LNCaP clone FGC (cell line): ENCODE data around the gene IFT43.

ENCODE experiments used
- DNase-seq: peaks from one replicate; pipeline ENCODE4 v3.0.0-alpha.2; 2011; ENCODE audit warnings: low read depth
- H3K4me3 ChIP-seq: 2 replicates; pipeline ENCODE4 v1.5.1; 2011; ENCODE audit warnings: mild to moderate bottlenecking, low read depth, low read length, control low read depth
- CTCF ChIP-seq: IDR thresholded peaks from 2 replicates; pipeline ENCODE4 v1.5.1; 2012; ENCODE audit warnings: mild to moderate bottlenecking; ENCODE audit not compliant: control insufficient read depth, insufficient read depth; ENCODE audit errors: extremely low read depth

The IFT43 gene

GRCh38 chr14:76067536-76067935 is 82.0 kb downstream of the IFT43 start:
- no peak for DNase-seq
- TF ChIP-seq CTCF = no peak
- H3K4me3 ChIP-seq = no peak overlapping the region

- no peak for DNase-seq
- TF ChIP-seq CTCF = no peak
- H3K4me3 ChIP-seq = no peak overlapping the region
These were observed 88.2 kb downstream of the IFT43 start for GRCh38 chr14:76073717-76074116.

- TF ChIP-seq CTCF = no peak
- H3K4me3 ChIP-seq = no peak overlapping the region
- DNase-seq = no peak
These were observed 91.8 kb downstream of the IFT43 start for GRCh38 chr14:76077340-76077739.

- no peak overlapping the region for H3K4me3 ChIP-seq
- TF ChIP-seq CTCF = no peak
- DNase-seq = no peak
These were observed 92.9 kb downstream of the IFT43 start for GRCh38 chr14:76078501-76078900.

- no peak for DNase-seq
- no peak overlapping the region for H3K4me3 ChIP-seq
- TF ChIP-seq CTCF = no peak
These were observed 94.5 kb downstream of the IFT43 start for GRCh38 chr14:76080025-76080424.

GRCh38 chr14:76080471-76080870 is 94.9 kb downstream of the IFT43 start:
- no peak for TF ChIP-seq CTCF

GRCh38 chr14:76081642-76082041 is 96.1 kb downstream of the IFT43 start:
- no peak for DNase-seq
- no peak for TF ChIP-seq CTCF
- no peak overlapping the region for H3K4me3 ChIP-seq

More at GRCh38 chr14:76080471-76080870, 94.9 kb downstream of the IFT43 start:
- H3K4me3 ChIP-seq = no peak overlapping the region
- no peak for DNase-seq
